Endothelial cell of umbilical vein (primary cell): ENCODE results near the gene MMP11. TPM values are rescaled to one million over a fixed set of nuclear protein-coding genes. Genes with fewer than 3 reads are reported as not detected.

ENCODE experiments used
- BruUV-seq: library from RNA; stranded (reverse); fragments of 400-500 nt; replicated peaks from 2 replicates; lab custom pipeline; 2021; lab: Mats Ljungman, UMichigan
- CTCF ChIA-PET: fragments of 300-600, 350-600 bp; sonication (Branson Sonifier 250); formaldehyde crosslinking; loops from one replicate; lab custom pipeline; 2021; ENCODE audit warnings: antibody characterized with exemption, inconsistent platforms; lab: Charles Lee
- POLR2A ChIA-PET: fragments of 300-600, 350-600 bp; sonication (Branson Sonifier 250); formaldehyde crosslinking; loops from one replicate; lab custom pipeline; 2021; ENCODE audit warnings: antibody characterized with exemption, inconsistent platforms; lab: Charles Lee
- DNase-seq: peaks from one replicate; pipeline ENCODE4 v3.0.0-alpha.2; 2011; ENCODE audit warnings: low read depth, low spot score
- FAIRE-seq: peaks from 2 replicates; lab custom pipeline; 2011; peaks lifted over from hg19 to GRCh38; lab: Jason Lieb, UNC
- H2AFZ ChIP-seq: 2 replicates; pipeline ENCODE4 v1.6.0; 2012; ENCODE audit warnings: low read depth, low read length, control low read depth, inconsistent platforms
- H3K27ac ChIP-seq: 2 replicates; pipeline ENCODE4 v1.5.1; 2011; ENCODE audit warnings: low read depth, mild to moderate bottlenecking, control low read depth, low read length, moderate library complexity; ENCODE audit not compliant: insufficient read depth
- H3K27me3 ChIP-seq, 2 experiments: 2 replicates each; pipeline versions ENCODE4 v1.6.0 to v1.6.1; 2011; ENCODE audit warnings: low read length in 2 of 2, mixed read lengths in 1 of 2; ENCODE audit not compliant: control insufficient read depth in 2 of 2, insufficient read depth in 2 of 2
- H3K36me3 ChIP-seq, 2 experiments: 2 replicates in 1 of 2; 3 replicates in 1 of 2; pipeline ENCODE4 v1.5.1; 2011; ENCODE audit warnings: low read length in 2 of 2, mild to moderate bottlenecking in 1 of 2, moderate library complexity in 1 of 2; ENCODE audit not compliant: control insufficient read depth in 2 of 2, insufficient read depth in 2 of 2; ENCODE audit errors: extremely low read depth in 1 of 2
- H3K4me1 ChIP-seq: 3 replicates; pipeline ENCODE4 v1.5.1; 2011; ENCODE audit warnings: mild to moderate bottlenecking, low read length; ENCODE audit not compliant: control insufficient read depth, insufficient read depth; ENCODE audit errors: extremely low read depth
- H3K4me2 ChIP-seq: 2 replicates; pipeline ENCODE4 v1.6.1; 2011; ENCODE audit warnings: low read length, control low read depth, mixed read lengths; ENCODE audit not compliant: insufficient read depth
- H3K4me3 ChIP-seq, 3 experiments: fragments of 200-600 bp in 1 of 3; sonication (generic), shearing (Covaris generic) in 1 of 3; replicated peaks in 1 of 3; 2 replicates each; pipeline ENCODE4 v1.5.1; 2011 to 2016; ENCODE audit warnings: control low read depth in 3 of 3, low read length in 3 of 3, mild to moderate bottlenecking in 2 of 3, inconsistent platforms in 1 of 3, low read depth in 1 of 3, moderate library complexity in 1 of 3; ENCODE audit not compliant: insufficient read depth in 1 of 3
- H3K79me2 ChIP-seq: 2 replicates; pipeline ENCODE4 v1.6.0; 2012; ENCODE audit warnings: low read length, inconsistent platforms; ENCODE audit not compliant: control insufficient read depth, insufficient read depth
- H3K9ac ChIP-seq: replicated peaks from 2 replicates; pipeline ENCODE3; 2011; ENCODE audit warnings: low read length, control low read depth; ENCODE audit not compliant: insufficient read depth; ENCODE audit errors: extremely low read depth
- H3K9me1 ChIP-seq: replicated peaks from 3 replicates; pipeline ENCODE4 v1.6.0; 2011; ENCODE audit warnings: mild to moderate bottlenecking, low read length; ENCODE audit not compliant: control insufficient read depth, insufficient read depth; ENCODE audit errors: extremely low read depth
- H3K9me3 ChIP-seq: replicated peaks from 2 replicates; pipeline ENCODE4 v1.5.1; 2012; ENCODE audit warnings: low read length, inconsistent platforms; ENCODE audit not compliant: control insufficient read depth, insufficient read depth
- H4K20me1 ChIP-seq: replicated peaks from 2 replicates; pipeline ENCODE3; 2011; ENCODE audit warnings: mild to moderate bottlenecking, low read length; ENCODE audit not compliant: control insufficient read depth, insufficient read depth; ENCODE audit errors: extremely low read depth
- EZH2 ChIP-seq: IDR thresholded peaks from 2 replicates; pipeline ENCODE4 v1.6.1; 2012; ENCODE audit warnings: borderline replicate concordance, low read depth, mild to moderate bottlenecking, moderate library complexity, low read length, inconsistent platforms; ENCODE audit not compliant: severe bottlenecking
- FOS ChIP-seq: IDR thresholded peaks from 2 replicates; pipeline ENCODE4 v1.6.1; 2011; ENCODE audit warnings: mild to moderate bottlenecking, low read length, moderate library complexity, borderline replicate concordance; ENCODE audit not compliant: insufficient read depth
- GATA2 ChIP-seq: IDR thresholded peaks from 2 replicates; pipeline ENCODE4 v1.7.0; 2011; ENCODE audit warnings: low read depth, mild to moderate bottlenecking, moderate library complexity, mixed read lengths, low read length; ENCODE audit not compliant: insufficient read length, insufficient read depth
- JUN ChIP-seq: IDR thresholded peaks from 2 replicates; pipeline ENCODE4 v1.6.1; 2011; ENCODE audit warnings: borderline replicate concordance, low read depth; ENCODE audit not compliant: insufficient read length, insufficient read depth
- MAX ChIP-seq: IDR thresholded peaks from 2 replicates; pipeline ENCODE4 v1.6.1; 2011; ENCODE audit not compliant: insufficient read depth, insufficient read length
- MYC ChIP-seq: IDR thresholded peaks from one replicate; pipeline ENCODE4 v1.6.1; 2011; ENCODE audit warnings: mild to moderate bottlenecking, low read depth, low read length
- POLR2A ChIP-seq: IDR thresholded peaks from 2 replicates; pipeline ENCODE4 v1.6.1; 2012; ENCODE audit warnings: low read depth, mild to moderate bottlenecking, control low read depth, low read length
- POLR2AphosphoS5 ChIP-seq: IDR thresholded peaks from 2 replicates; pipeline ENCODE4 v1.6.1; 2012; ENCODE audit warnings: low read depth, mild to moderate bottlenecking, control low read depth, low read length, moderate library complexity; ENCODE audit not compliant: insufficient read depth
- dilution Hi-C: fragments of 300-500 bp; cut with MboI; formaldehyde crosslinking; loops from one replicate; pipeline ENCODE4 v1.15.0; 2019; ENCODE audit warnings: low sequenced_read_pairs; ENCODE audit not compliant: extremely low pct_ligation_motif_present
- intact Hi-C: fragments of 100-400 bp; cut with micrococcal nuclease; formaldehyde crosslinking; loops from one replicate; pipeline ENCODE4 v1.10.0; 2022
- polyA plus RNA-seq, 4 experiments: library from polyadenylated mRNA; depleted of rRNA in 3 of 4; stranded (reverse) in 3 of 4; unstranded in 1 of 4; fragments of >200 nt; gene quantifications; 2 replicates each; pipeline versions ENCODE4 v1.2.1 to v1.2.3, GENCODE V29; 2011 to 2012; ENCODE audit warnings: missing spikeins in 1 of 4
- total RNA-seq: library from RNA; stranded (reverse); gene quantifications from 2 replicates; pipeline ENCODE4 v1.2.3, GENCODE V29; 2021
- TF ChIP-seq, protein P1 (sequence below), 2 donors: IDR thresholded peaks; 1 replicate in 1 of 2; 2 replicates in 1 of 2; pipeline ENCODE4 v1.5.1; 2011; ENCODE audit warnings: low read length in 2 of 2, mild to moderate bottlenecking in 2 of 2, moderate library complexity in 2 of 2, control low read depth in 1 of 2, inconsistent platforms in 1 of 2, low read depth in 1 of 2; ENCODE audit not compliant: insufficient read depth in 1 of 2; ENCODE audit errors: extremely low read depth in 1 of 2

The MMP11 gene
- total and polyA plus RNA-seq, 2 donors (not counting 3 experiments of a cell fraction or from before 2014, with no cell fraction given), result 10.3 to 16.9 TPM

DNA sequence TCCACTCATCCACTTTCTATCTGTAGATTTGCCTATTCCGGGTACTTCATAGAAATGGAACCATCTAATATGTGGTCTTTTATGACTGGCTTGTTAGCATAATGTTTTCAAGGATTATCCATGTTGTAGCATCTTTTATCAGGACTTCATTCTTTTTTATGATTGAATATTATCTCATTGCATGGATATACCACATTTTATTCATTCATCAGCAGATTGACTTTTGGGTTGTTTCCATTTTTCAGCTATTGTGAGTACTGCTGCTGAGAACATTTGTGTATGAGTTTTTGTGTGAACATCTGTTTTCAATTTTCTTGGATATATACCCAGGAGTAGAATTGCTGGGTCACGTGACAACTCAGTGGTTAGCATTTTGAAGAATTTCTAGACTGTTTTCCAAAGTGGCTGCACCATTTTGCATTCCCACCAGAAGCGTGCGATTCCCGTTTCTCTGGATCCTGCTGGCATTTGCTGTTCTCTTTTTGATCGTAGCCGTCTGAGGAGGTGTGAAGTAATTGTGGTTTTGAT is 57.3 kb downstream of the MMP11 start:
- ChIA-PET CTCF (interaction anchor here (0.6 to 1.5 kb wide), 2 partner anchors 18 to 20 kb away, joined by 4 to 5 read pairs; no protein-coding TSS in a partner anchor), POLR2A (no interaction called here)
- H3K4me1 ChIP-seq, result no peaks in the 10 kb centered on the region

More for the DNA sequence above, 57.3 kb downstream of the MMP11 start:
- Histone ChIP-seq H3K79me2 (no peaks in the 10 kb centered on the region), H4K20me1 (no peaks in the 10 kb centered on the region), H3K4me2 (no peak overlapping the region), H2AFZ (no peak overlapping the region), H3K4me3 (no peak overlapping the region), H3K9ac (no peak overlapping the region), H3K9me1 (no peaks in the 10 kb centered on the region), H3K27ac (no peak overlapping the region), H3K9me3 (no peaks in the 10 kb centered on the region), H3K36me3 (peaks cover 19 to 53% of the 10 kb centered on the region in 2 experiments), H3K27me3 (no peaks in the 10 kb centered on the region)
- dilution Hi-C loops, result no loop called here
- BruUV-seq, result no TSS peak
- TF ChIP-seq POLR2A (no peak), POLR2AphosphoS5 (no peak), JUN (no peak), MYC (no peak), GATA2 (no peak), MAX (no peak), FOS (no peak), EZH2 (no peak)
- TF ChIP-seq, protein P1, sequence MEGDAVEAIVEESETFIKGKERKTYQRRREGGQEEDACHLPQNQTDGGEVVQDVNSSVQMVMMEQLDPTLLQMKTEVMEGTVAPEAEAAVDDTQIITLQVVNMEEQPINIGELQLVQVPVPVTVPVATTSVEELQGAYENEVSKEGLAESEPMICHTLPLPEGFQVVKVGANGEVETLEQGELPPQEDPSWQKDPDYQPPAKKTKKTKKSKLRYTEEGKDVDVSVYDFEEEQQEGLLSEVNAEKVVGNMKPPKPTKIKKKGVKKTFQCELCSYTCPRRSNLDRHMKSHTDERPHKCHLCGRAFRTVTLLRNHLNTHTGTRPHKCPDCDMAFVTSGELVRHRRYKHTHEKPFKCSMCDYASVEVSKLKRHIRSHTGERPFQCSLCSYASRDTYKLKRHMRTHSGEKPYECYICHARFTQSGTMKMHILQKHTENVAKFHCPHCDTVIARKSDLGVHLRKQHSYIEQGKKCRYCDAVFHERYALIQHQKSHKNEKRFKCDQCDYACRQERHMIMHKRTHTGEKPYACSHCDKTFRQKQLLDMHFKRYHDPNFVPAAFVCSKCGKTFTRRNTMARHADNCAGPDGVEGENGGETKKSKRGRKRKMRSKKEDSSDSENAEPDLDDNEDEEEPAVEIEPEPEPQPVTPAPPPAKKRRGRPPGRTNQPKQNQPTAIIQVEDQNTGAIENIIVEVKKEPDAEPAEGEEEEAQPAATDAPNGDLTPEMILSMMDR (IDR thresholded peaks at IDR 0.05; ENCODE audit: extremely low read depth in 1 of 2, insufficient read depth in 1 of 2, low read depth in 1 of 2, low read length in 2 of 2), result no peak
- DNase-seq (no peak), FAIRE-seq (no peak)
- intact Hi-C loops, result no loop called here
